CD14-positive monocyte (primary cell): ENCODE measurements around the gene FCHO2. TPM values are rescaled to one million over a fixed set of nuclear protein-coding genes. Genes with fewer than 3 reads are reported as not detected.

Experiments
- DNase-seq, 3 donors: peaks; one replicate each; pipeline ENCODE4 v3.0.0-alpha.2; 2011 to 2022
- H2AFZ ChIP-seq: 2 replicates; pipeline ENCODE4 v1.6.0; 2012; ENCODE audit warnings: mild to moderate bottlenecking, low read depth, low read length, inconsistent platforms; ENCODE audit not compliant: insufficient read depth, poor library complexity, severe bottlenecking
- H3K27ac ChIP-seq, 2 donors: 1 replicate in 1 of 2; 2 replicates in 1 of 2; pipeline ENCODE4 v1.5.1; 2012 to 2013; ENCODE audit warnings: low read length in 2 of 2, control low read depth in 1 of 2, inconsistent platforms in 1 of 2, low read depth in 1 of 2, mild to moderate bottlenecking in 1 of 2
- H3K27me3 ChIP-seq, 2 donors: one replicate each; pipeline versions ENCODE4 v1.6.0 to v1.6.1; 2011 to 2013; ENCODE audit warnings: low read length in 2 of 2; ENCODE audit not compliant: control insufficient read depth in 2 of 2, insufficient read depth in 2 of 2
- H3K36me3 ChIP-seq, 2 donors: replicated peaks in 1 of 2; 1 replicate in 1 of 2; 2 replicates in 1 of 2; pipeline versions ENCODE4 v1.5.1 to v1.6.1; 2012 to 2013; ENCODE audit warnings: low read length in 2 of 2, control low read depth in 1 of 2, inconsistent platforms in 1 of 2, mild to moderate bottlenecking in 1 of 2; ENCODE audit not compliant: insufficient read depth in 2 of 2, control insufficient read depth in 1 of 2
- H3K4me1 ChIP-seq, 2 donors: 1 replicate in 1 of 2; 2 replicates in 1 of 2; pipeline versions ENCODE4 v1.5.1 to v1.6.1; 2012 to 2013; ENCODE audit warnings: low read length in 2 of 2, control low read depth in 1 of 2, inconsistent platforms in 1 of 2, mild to moderate bottlenecking in 1 of 2, moderate library complexity in 1 of 2; ENCODE audit not compliant: insufficient read depth in 2 of 2, control insufficient read depth in 1 of 2
- H3K4me2 ChIP-seq: replicated peaks from 2 replicates; pipeline ENCODE3; 2012; ENCODE audit warnings: low read length, moderate library complexity, mild to moderate bottlenecking; ENCODE audit not compliant: poor library complexity, severe bottlenecking; ENCODE audit errors: extremely low read depth
- H3K4me3 ChIP-seq, 3 experiments: fragments of 200-600 bp in 1 of 3; sonication (generic) in 1 of 3; replicated peaks in 1 of 3; 1 replicate in 2 of 3; 2 replicates in 1 of 3; pipeline ENCODE4 v1.5.1; 2011 to 2013; ENCODE audit warnings: low read length in 3 of 3, mild to moderate bottlenecking in 3 of 3, control low read depth in 2 of 3, low read depth in 2 of 3, inconsistent platforms in 1 of 3, moderate library complexity in 1 of 3
- H3K79me2 ChIP-seq: 2 replicates; pipeline ENCODE4 v1.6.0; 2012; ENCODE audit warnings: mild to moderate bottlenecking, control low read depth, inconsistent platforms, low read length, moderate library complexity; ENCODE audit not compliant: insufficient read depth
- H3K9ac ChIP-seq: 2 replicates; pipeline ENCODE4 v1.6.0; 2017; ENCODE audit warnings: low read length, mild to moderate bottlenecking; ENCODE audit not compliant: insufficient read depth, poor library complexity, severe bottlenecking
- H3K9me3 ChIP-seq, 2 donors: replicated peaks in 1 of 2; 1 replicate in 1 of 2; 2 replicates in 1 of 2; pipeline versions ENCODE4 v1.5.1 to v1.6.1; 2012 to 2013; ENCODE audit warnings: low read length in 2 of 2, control low read depth in 1 of 2; ENCODE audit not compliant: control insufficient read depth in 1 of 2, insufficient read depth in 1 of 2
- H4K20me1 ChIP-seq: 2 replicates; pipeline ENCODE4 v1.6.0; 2012; ENCODE audit warnings: mild to moderate bottlenecking, low read length, control low read depth, moderate library complexity; ENCODE audit not compliant: insufficient read depth
- H3K27ac Mint-ChIP-seq, 7 donors: one replicate each; pipeline ENCODE4 v1.8.0; 2020; ENCODE audit warnings: mild to moderate bottlenecking in 7 of 7, mixed read lengths in 7 of 7, moderate library complexity in 6 of 7, inconsistent platforms in 2 of 7
- H3K27me3 Mint-ChIP-seq, 3 donors: one replicate each; pipeline ENCODE4 v1.8.0; 2021 to 2022; ENCODE audit warnings: low read depth in 3 of 3, mild to moderate bottlenecking in 3 of 3, mixed read lengths in 3 of 3, moderate library complexity in 3 of 3, inconsistent platforms in 1 of 3
- H3K36me3 Mint-ChIP-seq, 2 donors: one replicate each; pipeline ENCODE4 v1.8.0; 2020; ENCODE audit warnings: mixed read lengths in 2 of 2, inconsistent platforms in 1 of 2, mild to moderate bottlenecking in 1 of 2
- H3K4me1 Mint-ChIP-seq: one replicate; pipeline ENCODE4 v1.8.0; 2020; ENCODE audit warnings: mild to moderate bottlenecking, mixed read lengths
- H3K4me3 Mint-ChIP-seq, 2 donors: one replicate each; pipeline ENCODE4 v1.8.0; 2020; ENCODE audit warnings: mild to moderate bottlenecking in 2 of 2, mixed read lengths in 2 of 2, moderate library complexity in 1 of 2
- H3K9me3 Mint-ChIP-seq, 7 donors: one replicate each; pipeline ENCODE4 v1.8.0; 2020 to 2022; ENCODE audit warnings: mixed read lengths in 7 of 7, mild to moderate bottlenecking in 6 of 7, moderate library complexity in 6 of 7, inconsistent platforms in 2 of 7
- CTCF ChIP-seq: fragments of 200-600 bp; IDR thresholded peaks from one replicate; pipeline ENCODE4 v1.8.0; 2022; ENCODE audit warnings: antibody characterized with exemption, mild to moderate bottlenecking
- WGBS: methylation state at CpG from one replicate; pipeline ENCODE4 v1.1.5; 2013; ENCODE audit warnings: missing lambda C conversion rate; ENCODE audit not compliant: insufficient coverage; 5-methylcytosine and 5-hydroxymethylcytosine counted together
- intact Hi-C, 2 donors: fragments of 100-400 bp; cut with micrococcal nuclease; formaldehyde crosslinking; loops; one replicate each; pipeline versions ENCODE4 v1.15.0 to v1.15.1; 2023
- polyA plus RNA-seq, 3 donors: library from polyadenylated mRNA; depleted of rRNA in 1 of 3; unstranded in 2 of 3; stranded (reverse) in 1 of 3; fragments of 300-500 nt in 2 of 3; fragments of >200 nt in 1 of 3; fragmentation: Illumina TruSeq in 2 of 3; gene quantifications; 1 replicate in 2 of 3; 2 replicates in 1 of 3; pipeline ENCODE4 v1.2.3, GENCODE V29; 2012 to 2021

Gene FCHO2
- polyA plus RNA-seq, 3 donors: 8.3 to 10.1 (median 9.9) TPM

- TF ChIP-seq CTCF: no peak
- no peak overlapping the region for H3K4me3 Mint-ChIP-seq
- Histone ChIP-seq H3K36me3 (peaks cover 0 to 39% of the 10 kb centered on the region in 2 donors), H3K4me2 (no peak overlapping the region), H3K4me3 (no peak overlapping the region), H3K27me3 (no peaks in the 10 kb centered on the region), H3K9me3 (no peaks in the 10 kb centered on the region), H3K79me2 (no peaks in the 10 kb centered on the region), H3K4me1 (no peaks in the 10 kb centered on the region), H3K27ac (no peak overlapping the region), H2AFZ (no peak overlapping the region), H4K20me1 (peaks cover 36% of the 10 kb centered on the region), H3K9ac (no peak overlapping the region)
- peaks cover 29 to 48% of the 10 kb centered on the region in 2 donors for H3K36me3 Mint-ChIP-seq
- H3K27me3 Mint-ChIP-seq: no peaks in the 10 kb centered on the region
- WGBS: no CpG with 5 or more reads among the region's 1 CpG
- no peaks in the 10 kb centered on the region for H3K4me1 Mint-ChIP-seq
- DNase-seq: no peak
- H3K27ac Mint-ChIP-seq: peak overlapping the region in 2 of 7 donors; percentile 13 to 70
- peaks cover 0 to 2% (median 1%) of the 10 kb centered on the region in 7 donors for H3K9me3 Mint-ChIP-seq
- intact Hi-C loops: no loop called here
Observed at GRCh38 chr5:72988769-72989168, 32.9 kb downstream of the FCHO2 start.

GRCh38 chr5:72991394-72991793 is 35.6 kb downstream of the FCHO2 start:
- H3K79me2 ChIP-seq: no peaks in the 10 kb centered on the region
- H3K4me2 ChIP-seq: no peak overlapping the region
- no peak overlapping the region for H3K9ac ChIP-seq
- H3K9me3 ChIP-seq: no peaks in the 10 kb centered on the region
- Mint-ChIP-seq H3K36me3 (peaks cover 32 to 40% of the 10 kb centered on the region in 2 donors), H3K27ac (no peak overlapping the region), H3K4me1 (no peaks in the 10 kb centered on the region), H3K9me3 (peaks cover 0 to 4% (median 2%) of the 10 kb centered on the region in 7 donors), H3K4me3 (no peak overlapping the region), H3K27me3 (no peaks in the 10 kb centered on the region)
- H3K4me3 ChIP-seq: no peak overlapping the region
- H3K27ac ChIP-seq: no peak overlapping the region
- H3K27me3 ChIP-seq: no peaks in the 10 kb centered on the region
- no peak for DNase-seq
- intact Hi-C loops: no loop called here
- H2AFZ ChIP-seq: no peak overlapping the region
- no peaks in the 10 kb centered on the region for H3K4me1 ChIP-seq
- TF ChIP-seq CTCF: no peak
- peaks cover 11% of the 10 kb centered on the region for H4K20me1 ChIP-seq
- H3K36me3 ChIP-seq: peaks cover 0 to 46% of the 10 kb centered on the region in 2 donors
